Muscle of leg (tissue), 11 donors: ENCODE results near the gene GATAD2B. TPM values are rescaled to one million over a fixed set of nuclear protein-coding genes. Genes with fewer than 3 reads are reported as not detected.

Source experiments
- DNase-seq: peaks from one replicate; pipeline ENCODE4 v3.0.0; 2013
- H3K27ac ChIP-seq: one replicate; pipeline ENCODE4 v1.5.1; 2013; ENCODE audit warnings: mild to moderate bottlenecking, low read length, control low read depth
- H3K27me3 ChIP-seq: one replicate; pipeline ENCODE4 v1.6.1; 2013; ENCODE audit warnings: low read length; ENCODE audit not compliant: control insufficient read depth, insufficient read depth
- H3K36me3 ChIP-seq: one replicate; pipeline ENCODE4 v1.6.1; 2013; ENCODE audit warnings: low read length; ENCODE audit not compliant: control insufficient read depth, insufficient read depth
- H3K4me1 ChIP-seq: one replicate; pipeline ENCODE4 v1.6.1; 2013; ENCODE audit warnings: low read length; ENCODE audit not compliant: control insufficient read depth, insufficient read depth
- H3K4me3 ChIP-seq: one replicate; pipeline ENCODE4 v1.5.1; 2013; ENCODE audit warnings: low read length, control low read depth
- H3K9me3 ChIP-seq: replicated peaks from 2 replicates; pipeline ENCODE4 v1.6.1; 2013; ENCODE audit warnings: low read depth, low read length; ENCODE audit not compliant: control insufficient read depth
- WGBS: methylation state at CpG from one replicate; pipeline ENCODE4 v1.1.5; 2013; ENCODE audit warnings: missing lambda C conversion rate; ENCODE audit not compliant: insufficient coverage; 5-methylcytosine and 5-hydroxymethylcytosine counted together
- polyA plus RNA-seq, 8 donors: library from polyadenylated mRNA; unstranded; fragments of 120-200 nt; gene quantifications; one replicate each; pipeline versions ENCODE4 v1.2.1 to v1.2.3, GENCODE V29; 2013; ENCODE audit warnings: inconsistent platforms in 1 of 8, low replicate concordance in 1 of 8; ENCODE audit not compliant: insufficient read length in 8 of 8, insufficient read depth in 1 of 8
- total RNA-seq: library from RNA; stranded (reverse); fragments of 120-200 nt; gene quantifications from one replicate; pipeline ENCODE4 v1.2.4, GENCODE V29; 2013

Gene GATAD2B
- total and polyA plus RNA-seq, 9 donors, result 8.8 to 18.3 (median 14.0) TPM

- H3K27ac ChIP-seq, result no peak overlapping the region
- WGBS, result no CpG with 5 or more reads among the region's 3 CpGs
- no peaks in the 10 kb centered on the region for H3K4me1 ChIP-seq
- no peaks in the 10 kb centered on the region for H3K9me3 ChIP-seq
- DNase-seq, result no peak
- H3K36me3 ChIP-seq, result peaks cover 11% of the 10 kb centered on the region
- H3K4me3 ChIP-seq, result no peak overlapping the region
- H3K27me3 ChIP-seq, result no peaks in the 10 kb centered on the region
These were observed 50.4 kb downstream of the GATAD2B start for GRCh38 chr1:153872331-153872730.

GRCh38 chr1:153869486-153869885, 53.3 kb downstream of the GATAD2B start:
- no CpG with 5 or more reads among the region's 3 CpGs for WGBS
- Histone ChIP-seq H3K27ac (no peak overlapping the region), H3K36me3 (peaks cover 4% of the 10 kb centered on the region), H3K4me1 (no peaks in the 10 kb centered on the region), H3K4me3 (no peak overlapping the region), H3K9me3 (no peaks in the 10 kb centered on the region), H3K27me3 (no peaks in the 10 kb centered on the region)
- DNase-seq, result no peak

GRCh38 chr1:153866045-153866850, 56.5 kb downstream of the GATAD2B start:
- DNase-seq, result peak; percentile 55
- H3K27me3 ChIP-seq, result no peaks in the 10 kb centered on the region
- no peaks in the 10 kb centered on the region for H3K9me3 ChIP-seq
- no peak overlapping the region for H3K4me3 ChIP-seq
- H3K36me3 ChIP-seq, result peaks cover 4% of the 10 kb centered on the region
- H3K4me1 ChIP-seq, result no peaks in the 10 kb centered on the region
- WGBS, result 43% methylated on average over 3 of the region's 6 CpGs
- H3K27ac ChIP-seq, result no peak overlapping the region

GRCh38 chr1:153860285-153860684, 62.5 kb downstream of the GATAD2B start:
- H3K9me3 ChIP-seq, result no peaks in the 10 kb centered on the region
- H3K27me3 ChIP-seq, result no peaks in the 10 kb centered on the region
- DNase-seq, result no peak
- no peak overlapping the region for H3K27ac ChIP-seq
- no peak overlapping the region for H3K4me3 ChIP-seq
- 85% methylated on average over 2 of the region's 3 CpGs for WGBS
- no peaks in the 10 kb centered on the region for H3K4me1 ChIP-seq
- peaks cover 5% of the 10 kb centered on the region for H3K36me3 ChIP-seq

- no CpG with 5 or more reads among the region's 2 CpGs for WGBS
These were observed 65.3 kb downstream of the GATAD2B start for GRCh38 chr1:153857505-153857904.

GRCh38 chr1:153856763-153857162, 66.0 kb downstream of the GATAD2B start:
- no peak for DNase-seq
- H3K4me1 ChIP-seq, result no peaks in the 10 kb centered on the region
- H3K9me3 ChIP-seq, result no peaks in the 10 kb centered on the region
- H3K36me3 ChIP-seq, result peaks cover 12% of the 10 kb centered on the region
- no peaks in the 10 kb centered on the region for H3K27me3 ChIP-seq
- no peak overlapping the region for H3K27ac ChIP-seq
- H3K4me3 ChIP-seq, result no peak overlapping the region

More at GRCh38 chr1:153857505-153857904, 65.3 kb downstream of the GATAD2B start:
- no peak overlapping the region for H3K27ac ChIP-seq
- no peaks in the 10 kb centered on the region for H3K27me3 ChIP-seq
- H3K9me3 ChIP-seq, result no peaks in the 10 kb centered on the region
- no peaks in the 10 kb centered on the region for H3K4me1 ChIP-seq
- H3K36me3 ChIP-seq, result peaks cover 10% of the 10 kb centered on the region
- DNase-seq, result no peak
- no peak overlapping the region for H3K4me3 ChIP-seq

- Histone ChIP-seq H3K9me3 (no peaks in the 10 kb centered on the region), H3K36me3 (peaks cover 8% of the 10 kb centered on the region), H3K4me3 (no peak overlapping the region), H3K27me3 (no peaks in the 10 kb centered on the region), H3K4me1 (no peaks in the 10 kb centered on the region), H3K27ac (no peak overlapping the region)
- no peak for DNase-seq
- 95% methylated on average over 4 of the region's 5 CpGs for WGBS
These were observed 70.6 kb downstream of the GATAD2B start for GRCh38 chr1:153852170-153852569.

GRCh38 chr1:153849487-153850185, 73.1 kb downstream of the GATAD2B start:
- no peaks in the 10 kb centered on the region for H3K27me3 ChIP-seq
- H3K36me3 ChIP-seq, result peaks cover 8% of the 10 kb centered on the region
- WGBS, result 93% methylated on average over 3 of the region's 5 CpGs
- no peak for DNase-seq
- no peak overlapping the region for H3K27ac ChIP-seq
- no peaks in the 10 kb centered on the region for H3K9me3 ChIP-seq
- H3K4me3 ChIP-seq, result no peak overlapping the region
- H3K4me1 ChIP-seq, result no peaks in the 10 kb centered on the region

- H3K27ac ChIP-seq, result no peak overlapping the region
- no peaks in the 10 kb centered on the region for H3K4me1 ChIP-seq
- peaks cover 8% of the 10 kb centered on the region for H3K36me3 ChIP-seq
- no peak for DNase-seq
- H3K9me3 ChIP-seq, result no peaks in the 10 kb centered on the region
- WGBS, result no CpG with 5 or more reads among the region's 5 CpGs
- no peaks in the 10 kb centered on the region for H3K27me3 ChIP-seq
- no peak overlapping the region for H3K4me3 ChIP-seq
These were observed 74.0 kb downstream of the GATAD2B start for GRCh38 chr1:153848805-153849204.

- H3K9me3 ChIP-seq, result no peaks in the 10 kb centered on the region
- H3K27me3 ChIP-seq, result no peaks in the 10 kb centered on the region
- no peaks in the 10 kb centered on the region for H3K4me1 ChIP-seq
- H3K36me3 ChIP-seq, result no peaks in the 10 kb centered on the region
- WGBS, result 86% methylated on average over 1 of the region's 3 CpGs
- no peak for DNase-seq
- no peak overlapping the region for H3K4me3 ChIP-seq
- H3K27ac ChIP-seq, result no peak overlapping the region
These were observed 77.6 kb downstream of the GATAD2B start for GRCh38 chr1:153845158-153845557.
